ENCODE results near the gene KBTBD12. TPM values are rescaled to one million over a fixed set of nuclear protein-coding genes. Genes with fewer than 3 reads are reported as not detected.

The KBTBD12 gene
- polyA plus RNA-seq, 1 of the 3 experiments (the other 2 are of a cell fraction): not detected

GRCh38 chr3:127994011-127994410 is 79.0 kb downstream of the KBTBD12 start:
- TF ChIP-seq FOXJ3 (CRISPR knock-in tag; IDR thresholded peaks at IDR 0.05): no peak
- TF ChIP-seq GABPA (IDR thresholded peaks at IDR 0.05; ENCODE audit: low read depth): no peak
- TF ChIP-seq MEF2A (IDR thresholded peaks at IDR 0.05; ENCODE audit: borderline replicate concordance, low read depth): no peak
- TF ChIP-seq ZBTB33 (IDR thresholded peaks at IDR 0.05; ENCODE audit: borderline replicate concordance, low read depth): no peak
- no peak for TF ChIP-seq IRF3 (IDR thresholded peaks at IDR 0.05; ENCODE audit: low read depth, low read length)
- TF ChIP-seq NFIC (IDR thresholded peaks at IDR 0.05; ENCODE audit: borderline replicate concordance): no peak
- no peak for TF ChIP-seq RXRA (IDR thresholded peaks at IDR 0.05; ENCODE audit: borderline replicate concordance, low read depth)
- TF ChIP-seq YY1 (IDR thresholded peaks at IDR 0.05; ENCODE audit: low read depth): no peak
- no peak for TF ChIP-seq EP300 (IDR thresholded peaks at IDR 0.05; ENCODE audit: borderline replicate concordance in 1 of 2, low read depth in 1 of 2, low read length in 1 of 2)
- TF ChIP-seq POLR2AphosphoS5 (IDR thresholded peaks at IDR 0.05; ENCODE audit: low read depth, low read length): no peak
- TF ChIP-seq MXI1 (IDR thresholded peaks at IDR 0.05; ENCODE audit: low read depth, low read length): no peak
- no peak overlapping the region for H3K4me3 ChIP-seq (ENCODE audit: low read depth in 2 of 2, low read length in 1 of 2)
- H3K4me2 ChIP-seq: no peak overlapping the region
- no peaks in the 10 kb centered on the region for H3F3A ChIP-seq (replicated peaks; ENCODE audit: insufficient read depth)
- no peak overlapping the region for H3K9ac ChIP-seq
- no peaks in the 10 kb centered on the region for H3K9me3 ChIP-seq
- H3K27ac ChIP-seq (ENCODE audit: low read depth in 2 of 2, low read length in 1 of 2): no peak overlapping the region
- no peaks in the 10 kb centered on the region for H3K9me2 ChIP-seq
- no peaks in the 10 kb centered on the region for H3K79me2 ChIP-seq (ENCODE audit: insufficient read depth)
- H4K20me1 ChIP-seq (ENCODE audit: insufficient read depth): no peaks in the 10 kb centered on the region
- ChIA-PET CTCF (interaction anchor here (0.9 kb wide), 1 partner anchor 300 kb away, joined by 3 read pairs; no protein-coding TSS in a partner anchor), POLR2A (no interaction called here)
- DNase-seq: no peak
- no peaks in the 10 kb centered on the region for H3K36me3 ChIP-seq (replicated peaks in 1 of 2; ENCODE audit: control insufficient read depth in 1 of 2, insufficient read depth in 2 of 2, low read length in 1 of 2)
- peaks cover 0 to 16% of the 10 kb centered on the region in 2 experiments; a peak in 1 of 4 replicates for H3K4me1 ChIP-seq (ENCODE audit: control insufficient read depth in 1 of 2, insufficient read depth in 2 of 2, low read depth in 1 of 2, low read length in 1 of 2)
- H2AFZ ChIP-seq (ENCODE audit: low read depth): no peak overlapping the region
- no peaks in the 10 kb centered on the region for H3K27me3 ChIP-seq (ENCODE audit: insufficient read depth)

GRCh38 chr3:127997016-127997415 is 82.0 kb downstream of the KBTBD12 start:
- H2AFZ ChIP-seq (ENCODE audit: low read depth): no peak overlapping the region
- ChIA-PET CTCF (interaction anchor here (1.0 kb wide), 1 partner anchor 422 kb away, joined by 3 read pairs; no protein-coding TSS in a partner anchor), POLR2A (no interaction called here)
- DNase-seq: no peak
- H3K9me2 ChIP-seq: no peaks in the 10 kb centered on the region
- H3K27ac ChIP-seq (ENCODE audit: low read depth in 2 of 2, low read length in 1 of 2): no peak overlapping the region
- H3K36me3 ChIP-seq (replicated peaks in 1 of 2; ENCODE audit: control insufficient read depth in 1 of 2, insufficient read depth in 2 of 2, low read length in 1 of 2): no peaks in the 10 kb centered on the region
- H3K27me3 ChIP-seq (ENCODE audit: insufficient read depth): no peaks in the 10 kb centered on the region
- H3K79me2 ChIP-seq (ENCODE audit: insufficient read depth): no peaks in the 10 kb centered on the region
- H3K9ac ChIP-seq: no peak overlapping the region
- no peaks in the 10 kb centered on the region for H3F3A ChIP-seq (replicated peaks; ENCODE audit: insufficient read depth)
- peaks cover 0 to 16% of the 10 kb centered on the region in 2 experiments; a peak in 1 of 4 replicates for H3K4me1 ChIP-seq (ENCODE audit: control insufficient read depth in 1 of 2, insufficient read depth in 2 of 2, low read depth in 1 of 2, low read length in 1 of 2)
- no peak overlapping the region for H3K4me2 ChIP-seq
- WGBS (ENCODE audit: low lambda C conversion rate): 90% methylated on average over 7 of the region's 7 CpGs
- no peak overlapping the region for H3K4me3 ChIP-seq (ENCODE audit: low read depth in 2 of 2, low read length in 1 of 2)
- no peaks in the 10 kb centered on the region for H3K9me3 ChIP-seq
- no peaks in the 10 kb centered on the region for H4K20me1 ChIP-seq (ENCODE audit: insufficient read depth)
- TF ChIP-seq FOXJ3 (CRISPR knock-in tag; IDR thresholded peaks at IDR 0.05) (no peak), USF2 (IDR thresholded peaks at IDR 0.05; ENCODE audit: borderline replicate concordance, low read depth, low read length) (no peak), USF1 (IDR thresholded peaks at IDR 0.05; ENCODE audit: borderline replicate concordance, low read depth) (no peak), FOXM1 (IDR thresholded peaks at IDR 0.05; ENCODE audit: low read depth) (no peak), GATA2 (CRISPR knock-in tag; IDR thresholded peaks at IDR 0.05) (no peak), MXI1 (IDR thresholded peaks at IDR 0.05; ENCODE audit: low read depth, low read length) (no peak), RAD21 (IDR thresholded peaks at IDR 0.05; ENCODE audit: low read length) (no peak), GABPA (IDR thresholded peaks at IDR 0.05; ENCODE audit: low read depth) (no peak)
